GM19035 (cell line): ENCODE measurements around the gene RCC1.
"Not testable (repeated sequence)": the region's sequence is repeated elsewhere in the genome, so short reads cannot be mapped to it uniquely, and the experiment has no call there.

Experiments used
- ATAC-seq: cut with Tn5 transposase; IDR thresholded peaks from one replicate; pipeline ENCODE4 v1.9.1; 2021; ENCODE audit not compliant: unreplicated experiment

RCC1 gene

GRCh38 chr1:28505406-28506187, at the start of gene RCC1:
Gene RCC1 (plus strand): TSS chr1:28506043. CDS start chr1:28529867, 23,824 bp downstream.
- peak; percentile 85 for ATAC-seq

DNA sequence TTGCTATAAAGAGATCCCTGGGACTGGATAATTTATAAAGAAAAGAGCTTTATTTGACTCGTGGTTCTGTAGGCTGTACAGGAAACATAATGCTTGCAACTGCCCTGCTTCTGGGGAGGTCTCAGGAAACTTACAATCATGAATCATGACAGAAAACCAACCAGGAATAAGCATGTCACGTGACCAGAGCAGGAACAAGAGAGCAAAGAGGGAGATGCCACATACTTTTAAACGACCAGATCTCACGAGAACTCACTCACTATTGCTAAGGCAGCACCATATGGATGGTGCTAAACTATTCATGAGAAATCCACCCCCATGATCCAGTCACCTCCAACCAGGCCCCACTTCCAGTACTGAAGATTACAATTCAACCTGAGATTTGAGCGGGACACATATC, 49.8 kb upstream of the RCC1 start:
- ATAC-seq = no peak

GRCh38 chr1:28457678-28458077, 48.2 kb upstream of the RCC1 start:
- ATAC-seq = no peak

DNA sequence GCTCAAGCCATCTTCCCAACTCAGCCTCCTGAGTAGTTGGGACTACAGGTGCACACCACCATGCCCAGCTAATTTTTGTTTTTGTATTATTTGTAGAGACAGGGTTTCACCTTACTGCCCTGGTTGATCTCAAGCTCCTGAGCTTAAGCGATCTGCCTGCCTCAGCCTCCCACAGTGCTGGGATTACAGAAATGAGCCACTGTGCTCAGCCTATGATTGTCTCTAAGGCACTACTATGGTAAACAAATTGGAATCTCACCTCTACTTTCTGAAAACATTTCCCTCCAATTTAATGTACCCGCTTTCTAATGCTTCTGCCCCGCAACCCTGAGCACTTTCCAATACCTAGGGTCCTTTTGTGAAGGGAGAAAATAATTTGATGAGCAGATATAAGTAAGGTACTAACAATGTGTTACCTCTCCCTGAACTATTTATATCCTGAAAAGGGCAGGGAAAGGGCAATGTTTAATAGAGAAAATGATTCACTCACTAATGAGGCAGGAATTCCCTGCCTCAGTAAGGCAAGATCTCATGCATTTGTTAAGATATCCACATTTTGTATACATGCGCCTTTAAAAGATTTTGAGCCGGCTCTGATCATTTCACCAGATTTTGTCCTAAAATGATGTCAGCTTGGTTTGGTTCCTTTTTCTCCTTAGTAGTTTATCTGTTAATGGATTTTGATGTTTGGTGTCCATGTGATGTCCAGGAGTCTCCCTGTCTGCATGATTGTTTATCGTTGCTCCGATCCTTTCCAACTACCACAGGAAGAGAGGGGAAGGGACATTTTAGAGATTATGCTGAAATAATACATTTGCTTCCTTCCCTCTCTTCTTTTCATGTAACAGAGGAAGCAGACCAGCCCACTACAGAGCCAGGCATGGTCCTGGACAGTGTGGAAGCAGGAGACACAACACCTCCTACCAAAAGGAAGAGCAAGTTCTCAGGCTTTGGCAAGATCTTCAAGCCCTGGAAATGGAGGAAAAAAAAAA, 47.3 kb upstream of the RCC1 start:
- no peak for ATAC-seq

DNA sequence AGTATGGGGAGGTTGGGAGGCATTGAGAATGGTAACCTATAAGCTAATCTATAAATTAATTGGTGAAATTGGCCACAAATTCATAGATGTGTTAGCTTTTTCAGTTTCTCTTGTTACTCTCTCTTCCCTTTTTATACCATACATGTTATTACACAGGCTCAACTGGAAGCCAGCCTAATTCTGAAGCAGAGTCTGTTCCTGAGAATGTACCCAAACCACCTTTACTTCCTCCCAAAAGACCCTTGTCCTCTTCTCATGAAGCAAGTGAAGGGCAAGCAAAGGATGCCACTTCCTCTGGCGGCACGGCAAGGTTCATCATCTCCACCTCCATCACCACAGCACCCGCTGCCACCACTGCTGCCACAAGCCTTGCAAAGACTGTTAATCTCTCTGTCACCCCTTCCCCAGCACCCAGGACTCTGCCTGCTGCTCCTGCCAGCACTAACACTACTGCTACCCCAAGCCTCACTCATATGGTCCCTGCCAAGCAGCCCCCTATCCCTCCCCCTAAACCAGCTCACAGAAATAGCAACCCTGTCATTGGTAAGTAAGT, 39.5 kb upstream of the RCC1 start:
- ATAC-seq = no peak

DNA sequence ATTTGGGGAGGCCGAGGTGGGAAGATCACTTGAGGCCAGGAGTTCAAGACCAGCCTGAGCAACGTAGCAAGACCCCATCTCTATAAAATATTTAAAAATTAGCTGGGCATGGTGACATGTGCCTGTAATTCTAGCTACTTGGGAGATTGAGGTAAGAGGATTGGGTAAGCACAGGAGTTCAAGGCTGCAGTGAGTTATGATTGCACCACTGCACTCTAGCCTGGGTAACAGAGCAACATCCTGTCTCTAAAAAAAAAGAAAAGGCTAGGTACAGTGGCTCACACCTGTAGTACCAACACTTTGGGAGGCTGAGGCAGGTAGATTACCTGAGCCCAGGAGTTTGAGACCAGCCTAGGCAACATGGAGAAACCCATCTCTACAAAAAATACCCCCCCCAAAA, 35.7 kb upstream of the RCC1 start:
- no peak for ATAC-seq

DNA sequence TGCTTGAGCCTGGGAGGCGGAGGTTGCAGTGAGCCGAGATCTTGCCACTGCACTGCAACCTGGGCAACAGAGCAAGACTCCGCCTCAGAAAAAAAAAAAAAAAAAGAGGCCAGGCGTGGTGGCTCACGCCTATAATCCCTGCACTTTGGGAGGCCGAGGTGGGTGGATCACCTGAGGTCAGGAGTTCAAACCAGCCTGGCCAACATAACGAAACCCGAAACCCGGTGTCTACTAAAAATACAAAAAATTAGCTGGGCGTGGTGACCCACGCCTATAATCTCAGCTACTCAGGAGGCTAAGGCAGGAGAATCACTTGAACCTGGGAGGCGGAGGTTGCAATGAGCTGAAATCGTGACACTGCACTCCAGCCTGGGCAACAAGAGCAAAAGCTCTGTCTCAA, 26.3 kb upstream of the RCC1 start:
- not testable (repeated sequence) for ATAC-seq

GRCh38 chr1:28480308-28480707, 25.5 kb upstream of the RCC1 start:
- no peak for ATAC-seq

- no peak for ATAC-seq
These were observed 23.7 kb upstream of the RCC1 start for GRCh38 chr1:28482138-28482537.

DNA sequence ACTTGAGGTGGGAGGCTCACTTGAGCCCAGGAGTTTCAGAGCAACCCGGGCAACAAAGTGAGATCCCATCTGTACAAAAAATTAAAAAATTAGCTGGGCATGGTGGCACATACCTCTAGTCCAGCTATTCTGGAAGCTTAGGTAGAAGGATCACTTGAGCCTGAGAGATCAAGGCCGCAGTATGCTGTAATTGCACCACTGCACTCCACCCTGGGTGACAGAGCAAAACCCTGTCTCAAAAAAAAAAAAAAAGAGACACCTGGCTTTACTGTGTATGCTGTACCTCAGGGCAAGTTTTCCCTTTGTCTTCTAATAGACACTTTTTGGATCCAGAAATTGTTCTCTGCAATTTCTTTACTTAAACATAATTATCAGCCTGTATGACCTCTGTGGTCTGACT, 23.1 kb upstream of the RCC1 start:
- ATAC-seq = no peak

DNA sequence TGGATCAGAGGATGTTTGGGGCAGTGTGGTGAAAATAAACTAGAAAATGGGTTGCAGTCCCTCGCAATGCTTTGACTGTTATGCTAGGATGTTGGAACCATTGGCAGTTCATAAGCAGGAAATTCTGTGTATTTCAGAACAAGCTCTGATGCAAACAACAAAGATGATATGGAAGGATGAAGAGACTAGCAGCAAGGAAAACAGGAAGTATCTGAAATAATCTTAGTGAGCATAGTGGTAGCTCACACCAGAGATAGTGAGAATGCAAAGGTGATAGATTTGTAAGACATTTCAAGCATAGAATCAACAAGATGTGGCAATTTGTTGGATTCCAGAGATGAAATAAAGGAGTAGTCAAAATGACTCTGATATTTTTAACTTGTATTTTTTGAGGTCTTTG, 11.1 kb upstream of the RCC1 start:
- no peak for ATAC-seq

GRCh38 chr1:28499553-28499952, 6.3 kb upstream of the RCC1 start:
- no peak for ATAC-seq

GRCh38 chr1:28501925-28502324, 3.9 kb upstream of the RCC1 start:
- no peak for ATAC-seq

GRCh38 chr1:28503117-28503516, 2.7 kb upstream of the RCC1 start:
- ATAC-seq = no peak

- ATAC-seq = no peak
These were observed 1.0 kb downstream of the RCC1 start for GRCh38 chr1:28506907-28507246.

DNA sequence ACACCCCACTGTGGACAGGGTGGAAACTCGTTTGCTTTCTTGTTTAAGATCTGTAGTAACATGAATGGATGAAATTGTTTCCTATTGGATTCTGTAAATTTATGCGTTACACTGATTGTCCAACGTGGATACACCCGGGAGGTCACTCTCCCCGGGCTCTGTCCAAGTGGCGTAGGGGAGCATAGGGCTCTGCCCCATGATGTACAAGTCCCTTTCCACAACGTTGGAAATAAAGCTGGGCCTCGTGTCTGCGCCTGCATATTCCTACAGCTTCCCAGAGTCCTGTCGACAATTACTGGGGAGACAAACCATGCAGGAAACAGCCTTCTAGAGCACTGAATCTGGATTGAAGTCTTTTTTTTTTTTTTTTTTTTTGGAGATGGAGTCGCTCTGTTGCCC, 1.4 kb downstream of the RCC1 start:
- no peak for ATAC-seq

GRCh38 chr1:28507646-28508434, 2.0 kb downstream of the RCC1 start:
- ATAC-seq = no peak

DNA sequence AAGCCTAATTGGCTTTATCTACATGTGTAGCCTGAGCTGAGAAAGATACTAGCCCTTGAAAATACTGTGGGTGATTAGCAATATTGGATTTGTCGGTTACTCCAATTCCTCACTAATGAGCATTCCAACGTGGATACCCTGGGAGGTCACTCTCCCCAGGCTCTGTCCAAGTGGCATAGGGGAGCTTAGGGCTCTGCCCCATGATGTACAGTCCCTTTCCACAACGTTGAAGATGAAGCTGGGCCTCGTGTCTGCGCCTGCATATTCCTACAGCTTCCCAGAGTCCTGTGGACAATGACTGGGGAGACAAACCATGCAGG, 2.6 kb downstream of the RCC1 start:
- no peak for ATAC-seq

- no peak for ATAC-seq
These were observed 3.9 kb downstream of the RCC1 start for GRCh38 chr1:28509705-28510272.

DNA sequence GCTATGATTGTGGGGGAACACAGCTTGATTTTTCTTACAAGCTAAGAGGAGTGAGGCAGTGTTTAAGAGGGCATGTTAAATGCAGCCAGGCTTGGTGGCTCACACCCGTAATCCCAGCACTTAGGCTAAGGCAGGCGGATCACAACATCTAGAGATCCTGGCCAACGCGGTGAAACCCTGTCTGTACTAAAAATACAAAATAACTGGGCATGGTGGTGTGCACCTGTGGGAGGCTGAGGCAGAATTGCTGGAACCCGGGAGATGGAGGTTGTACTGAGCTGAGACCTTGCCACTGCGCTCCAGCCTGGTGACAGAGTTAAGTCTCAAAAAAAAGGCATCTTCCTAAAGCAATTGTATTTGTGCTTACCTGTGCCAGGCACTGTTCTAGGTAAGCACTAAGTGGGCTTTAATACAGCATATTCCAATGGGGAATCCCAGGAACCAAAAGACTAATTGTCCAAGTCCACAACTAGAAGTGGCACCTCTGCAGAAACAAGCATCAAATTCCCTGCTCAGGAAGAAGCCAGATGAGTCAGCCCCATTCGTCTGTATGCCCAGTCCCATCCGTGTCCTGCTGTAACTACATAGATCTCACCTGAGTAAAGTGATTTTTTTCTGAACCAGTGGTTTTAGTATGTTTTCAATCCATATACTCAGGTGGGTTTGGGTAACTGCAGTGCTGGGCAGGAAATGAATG, 4.6 kb downstream of the RCC1 start:
- no peak for ATAC-seq
